Spleen (tissue), 7 donors: ENCODE results near the gene WDR6.

Experiments used
- CTCF ChIP-seq, 11 experiments: fragments of 200-600 bp in 7 of 11; fragments of 450-650 bp in 4 of 11; sonication (generic) in 4 of 11; IDR thresholded peaks in 8 of 11; conservative IDR thresholded peaks in 3 of 11; 1 replicate in 7 of 11; 2 replicates in 4 of 11; pipeline versions ENCODE4 v1.4.0 to v1.8.0; 2016 to 2021; ENCODE audit warnings: antibody characterized with exemption in 11 of 11, inconsistent platforms in 4 of 11, mild to moderate bottlenecking in 1 of 11
- POLR2A ChIP-seq, 3 donors: fragments of 450-650 bp; IDR thresholded peaks; one replicate each; pipeline ENCODE4 v1.5.1; 2017; ENCODE audit warnings: antibody characterized with exemption in 3 of 3, mild to moderate bottlenecking in 1 of 3
- POLR2AphosphoS5 ChIP-seq, 3 donors: sonication (generic); formaldehyde crosslinking; IDR thresholded peaks; one replicate each; pipeline ENCODE4 v1.5.1; 2017; ENCODE audit warnings: antibody characterized with exemption in 3 of 3
- donor health status: DM: no; HTN: no; CAD: no; lungs with moderate emphysema.
- donor health status: DM: no; HTN: no; CAD: no.
- donor health status: DM: no; HTN: no; CAD: no.

GRCh38 chr3:49057268-49057667 is 50.1 kb downstream of the WDR6 start:
- no peak for TF ChIP-seq CTCF (IDR thresholded peaks at IDR 0.05 in 8 of 11, conservative IDR thresholded peaks at IDR 0.05 in 3 of 11)
- no peak for TF ChIP-seq POLR2A (IDR thresholded peaks at IDR 0.05)
- TF ChIP-seq POLR2AphosphoS5 (IDR thresholded peaks at IDR 0.05) = peak in 1 of 3 donors; percentile 61
